HCT116 (cell line): Measurements from ENCODE around the gene PNLIP. TPM values are rescaled to one million over a fixed set of nuclear protein-coding genes. Genes with fewer than 3 reads are reported as not detected.

Experiments used
- ATAC-seq: fragments of 200-7000 bp; cut with Tn5 transposase; 2 replicates; pipeline ENCODE4 v1.9.1; 2020; ENCODE audit warnings: mild to moderate bottlenecking, moderate library complexity
- BruUV-seq: library from RNA; stranded (reverse); fragments of 400-500 nt; replicated peaks from 2 replicates; lab custom pipeline; 2021; lab: Mats Ljungman, UMichigan
- CTCF ChIA-PET: fragments of 300-600 bp; sonication (Branson Sonifier 250); formaldehyde crosslinking; loops from one replicate; lab custom pipeline; 2021; ENCODE audit warnings: antibody characterized with exemption; lab: Charles Lee
- POLR2A ChIA-PET: fragments of 300-600, 350-600 bp; sonication (Branson Sonifier 250); formaldehyde crosslinking; loops from one replicate; lab custom pipeline; 2021; ENCODE audit warnings: antibody characterized with exemption; lab: Charles Lee
- RAD21 ChIA-PET, 2 experiments: fragments of 300-600 bp; sonication (Branson Sonifier 250); formaldehyde crosslinking; loops; one replicate each; lab custom pipeline; 2023; ENCODE audit warnings: low total read pairs in 2 of 2; ENCODE audit not compliant: uncharacterized antibody in 2 of 2, unreplicated experiment in 2 of 2, low non-redundant PET in 1 of 2; lab: Charles Lee
- DNase-seq: peaks from one replicate; pipeline ENCODE4 v3.0.0-alpha.2; 2010; ENCODE audit warnings: low read depth, low spot score
- H2AFZ ChIP-seq: fragments of 200-600 bp; shearing (Covaris generic), sonication (generic); 2 replicates; pipeline ENCODE4 v1.6.1; 2017; ENCODE audit warnings: low read depth, mixed run types, mixed read lengths, antibody characterized with exemption, low read length; ENCODE audit not compliant: poor library complexity, severe bottlenecking
- H3K27ac ChIP-seq: 2 replicates; pipeline ENCODE4 v1.5.1; 2012; ENCODE audit warnings: low read depth, low read length
- H3K27me3 ChIP-seq: fragments of 200-600 bp; sonication (generic); 2 replicates; pipeline ENCODE4 v1.6.1; 2016; ENCODE audit warnings: mixed run types, low read length, mixed read lengths; ENCODE audit not compliant: insufficient read depth
- H3K36me3 ChIP-seq, 2 experiments: fragments of 200-500 bp in 1 of 2; fragments of 200-600 bp in 1 of 2; sonication (Bioruptor generic) in 1 of 2; sonication (generic) in 1 of 2; 2 replicates each; pipeline versions ENCODE4 v1.5.1 to v1.6.1; 2014 to 2016; ENCODE audit warnings: low read length in 2 of 2, inconsistent platforms in 1 of 2, mixed read lengths in 1 of 2, mixed run types in 1 of 2; ENCODE audit not compliant: insufficient read depth in 2 of 2, control insufficient read depth in 1 of 2
- H3K4me1 ChIP-seq, 2 experiments: fragments of 200-600 bp in 1 of 2; sonication (generic) in 1 of 2; 2 replicates each; pipeline versions ENCODE4 v1.5.1 to v1.6.1; 2012 to 2017; ENCODE audit warnings: low read length in 2 of 2, inconsistent platforms in 1 of 2, mild to moderate bottlenecking in 1 of 2, mixed read lengths in 1 of 2, mixed run types in 1 of 2, moderate library complexity in 1 of 2; ENCODE audit not compliant: insufficient read depth in 2 of 2, control insufficient read depth in 1 of 2
- H3K4me2 ChIP-seq: fragments of 200-600 bp; sonication (generic); 2 replicates; pipeline ENCODE4 v1.6.1; 2017; ENCODE audit warnings: mixed run types, low read length, mixed read lengths
- H3K4me3 ChIP-seq, 2 experiments: fragments of 200-600 bp in 1 of 2; sonication (generic) in 1 of 2; replicated peaks in 1 of 2; 2 replicates each; pipeline ENCODE4 v1.5.1; 2011 to 2016; ENCODE audit warnings: low read length in 2 of 2, control low read depth in 1 of 2, low read depth in 1 of 2, mild to moderate bottlenecking in 1 of 2, mixed read lengths in 1 of 2, mixed run types in 1 of 2
- H3K79me2 ChIP-seq: fragments of 200-600 bp; sonication (generic); 2 replicates; pipeline ENCODE4 v1.6.1; 2017; ENCODE audit warnings: mild to moderate bottlenecking, mixed run types, low read length, moderate library complexity, mixed read lengths; ENCODE audit not compliant: insufficient read depth
- H3K9ac ChIP-seq: fragments of 200-600 bp; sonication (generic); 2 replicates; pipeline ENCODE4 v1.6.1; 2016; ENCODE audit warnings: low read length, mixed read lengths
- H3K9me2 ChIP-seq: fragments of 200-600 bp; sonication (generic), shearing (Covaris generic); 2 replicates; pipeline ENCODE4 v1.6.1; 2017; ENCODE audit warnings: mixed run types, mild to moderate bottlenecking, moderate library complexity; ENCODE audit not compliant: insufficient read depth
- H3K9me3 ChIP-seq, 2 experiments: fragments of 200-500 bp in 1 of 2; fragments of 200-600 bp in 1 of 2; sonication (Bioruptor generic) in 1 of 2; sonication (generic) in 1 of 2; 2 replicates each; pipeline ENCODE4 v1.6.1; 2014 to 2017; ENCODE audit warnings: low read length in 2 of 2, mixed read lengths in 2 of 2, inconsistent platforms in 1 of 2, low read depth in 1 of 2, mild to moderate bottlenecking in 1 of 2, mixed run types in 1 of 2, moderate library complexity in 1 of 2; ENCODE audit not compliant: control insufficient read depth in 1 of 2, insufficient read depth in 1 of 2
- H4K20me1 ChIP-seq: fragments of 200-600 bp; sonication (generic), shearing (Covaris generic); 2 replicates; pipeline ENCODE4 v1.6.1; 2017; ENCODE audit warnings: mixed run types, mild to moderate bottlenecking, moderate library complexity; ENCODE audit not compliant: insufficient read depth
- CEBPB ChIP-seq: IDR thresholded peaks from 2 replicates; pipeline ENCODE4 v1.6.1; 2012; ENCODE audit warnings: low read depth
- CTCF ChIP-seq, 3 experiments: fragments of 200-600 bp in 1 of 3; sonication (generic) in 1 of 3; IDR thresholded peaks in 2 of 3; conservative IDR thresholded peaks in 1 of 3; 2 replicates each; pipeline ENCODE4 v1.5.1; 2012 to 2017; ENCODE audit warnings: low read depth in 2 of 3, low read length in 2 of 3, antibody characterized with exemption in 1 of 3, borderline replicate concordance in 1 of 3, control low read depth in 1 of 3, mild to moderate bottlenecking in 1 of 3, mixed read lengths in 1 of 3, mixed run types in 1 of 3, moderate library complexity in 1 of 3; ENCODE audit not compliant: insufficient read depth in 1 of 3
- EZH2 ChIP-seq: fragments of 200-600 bp; sonication (generic); IDR thresholded peaks from 2 replicates; pipeline ENCODE4 v1.6.1; 2017; ENCODE audit warnings: antibody characterized with exemption, mixed run types
- JUND ChIP-seq: IDR thresholded peaks from 2 replicates; pipeline ENCODE4 v1.6.1; 2012
- RAD21 ChIP-seq: IDR thresholded peaks from 2 replicates; pipeline ENCODE4 v1.6.1; 2012; ENCODE audit warnings: low read depth, mild to moderate bottlenecking
- SIN3A ChIP-seq: IDR thresholded peaks from 2 replicates; pipeline ENCODE4 v1.6.1; 2012; ENCODE audit warnings: low read depth
- YY1 ChIP-seq: IDR thresholded peaks from 2 replicates; pipeline ENCODE4 v1.6.1; 2011; ENCODE audit warnings: low read length, low read depth, moderate library complexity, mild to moderate bottlenecking; ENCODE audit not compliant: insufficient replicate concordance; ENCODE audit errors: extremely low read depth
- intact Hi-C: fragments of 100-400 bp; cut with micrococcal nuclease; formaldehyde crosslinking; loops from 2 replicates; pipeline ENCODE4 v1.10.0; 2022
- total RNA-seq: library from RNA; stranded (reverse); gene quantifications from one replicate; pipeline ENCODE4 v1.2.1, GENCODE V29; 2021; ENCODE audit not compliant: unreplicated experiment

PNLIP gene
- total RNA-seq, 1 experiment from 2014 or later = 1.3 TPM

DNA sequence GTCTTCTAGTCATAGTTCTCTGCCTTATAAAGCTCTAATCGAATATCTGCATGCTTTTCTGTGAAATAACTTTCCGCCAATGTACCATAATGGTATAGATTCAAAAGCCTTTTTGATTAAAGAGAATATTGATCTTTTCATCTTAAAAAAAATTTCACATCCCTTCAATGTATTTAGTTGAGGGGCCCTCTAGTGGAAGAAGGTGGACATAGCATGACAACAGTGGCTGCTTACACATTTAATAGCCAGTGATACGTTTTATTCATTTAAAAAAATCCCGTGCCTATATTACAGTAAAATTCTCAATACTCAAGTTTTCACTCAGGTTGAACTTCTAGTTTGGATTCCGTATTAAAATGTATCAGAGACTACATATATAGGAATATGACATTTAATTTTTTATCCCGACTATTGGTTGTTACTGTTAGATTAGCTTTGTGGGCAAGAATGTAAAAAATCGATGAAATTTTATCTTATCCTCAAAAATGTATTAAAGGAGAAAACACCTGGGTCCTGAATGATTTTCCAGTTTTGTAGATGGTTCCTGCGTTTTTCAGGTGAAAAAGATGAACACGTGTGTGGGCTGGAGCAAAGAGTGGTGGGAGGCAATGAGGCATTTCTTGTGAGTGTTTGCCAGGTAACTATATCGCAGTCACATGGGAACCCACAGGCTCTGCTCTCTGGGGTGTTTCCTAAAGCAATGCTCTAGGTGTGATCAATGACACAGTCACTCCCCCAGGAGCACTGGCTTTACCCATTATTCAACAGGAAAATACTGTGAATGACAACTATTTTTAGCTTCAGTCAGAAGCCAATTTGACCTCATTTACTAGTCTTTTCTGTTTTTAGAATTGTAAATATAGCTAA lies 24.1 kb upstream of the PNLIP start:
- H3K4me1 ChIP-seq = no peaks in the 10 kb centered on the region
- DNase-seq = peak; percentile 62
- TF ChIP-seq CEBPB (no peak), RAD21 (peak; percentile 67), CTCF (IDR thresholded peaks at IDR 0.05 in 2 of 3, conservative IDR thresholded peaks at IDR 0.05 in 1 of 3; ENCODE audit: borderline replicate concordance in 1 of 3, insufficient read depth in 1 of 3, low read depth in 2 of 3, low read length in 2 of 3) (peak; percentile 72 to 96 (median 84))
- H3K9me2 ChIP-seq = no peaks in the 10 kb centered on the region
- ChIA-PET CTCF (interaction anchor here (0.6 to 2.1 kb wide), 9 partner anchors 8 to 654 kb away, joined by 3 to 14 read pairs (median 3); no protein-coding TSS in a partner anchor), POLR2A (no interaction called here), RAD21 (no interaction called here)
- no peaks in the 10 kb centered on the region for H3K79me2 ChIP-seq
- no TSS peak for BruUV-seq
- peak overlapping the region; percentile 39 for H2AFZ ChIP-seq
- intact Hi-C loops = loop anchor here (2.0 to 5.0 kb wide), 2 partner anchors 49 to 77 kb away; no protein-coding TSS in a partner anchor
- no peak overlapping the region for H3K4me3 ChIP-seq
- H3K27ac ChIP-seq = no peak overlapping the region
- peak overlapping the region; percentile 16 for H3K4me2 ChIP-seq
- ATAC-seq = peak; percentile 84
- no peaks in the 10 kb centered on the region for H3K36me3 ChIP-seq
- no peak overlapping the region for H3K9ac ChIP-seq
- H4K20me1 ChIP-seq = no peaks in the 10 kb centered on the region
- H3K27me3 ChIP-seq = peaks cover 30% of the 10 kb centered on the region
- H3K9me3 ChIP-seq = no peaks in the 10 kb centered on the region

DNA sequence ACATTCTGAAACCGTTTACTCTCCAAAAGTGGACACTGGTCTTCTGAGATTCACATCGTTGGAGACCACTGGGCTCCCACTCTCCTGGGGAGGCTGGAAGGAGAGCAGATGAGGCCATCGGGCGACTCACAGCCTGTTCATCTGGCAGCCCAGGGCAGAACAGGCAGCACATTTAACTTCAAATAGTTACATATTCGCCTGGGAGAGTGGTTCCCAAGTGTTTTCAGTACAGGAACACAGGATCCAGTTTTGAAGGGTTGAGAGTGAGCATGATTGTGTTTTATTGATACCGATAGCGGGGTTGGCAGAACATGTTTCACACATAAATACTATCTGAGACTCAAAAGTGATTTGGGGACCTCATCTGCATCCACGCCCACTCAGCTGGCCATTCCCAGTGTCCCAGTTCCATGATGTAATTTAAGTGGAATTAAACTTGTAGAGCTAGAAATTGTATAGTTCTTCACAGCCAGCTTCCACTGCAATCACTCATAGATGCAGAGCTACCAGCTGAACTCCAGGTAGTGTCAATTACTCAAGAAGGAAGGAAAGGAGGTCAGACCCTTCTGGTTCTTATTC lies 22.8 kb upstream of the PNLIP start:
- intact Hi-C loops = loop anchor here (5.0 kb wide), 1 partner anchor 51 kb away; no protein-coding TSS in a partner anchor
- Histone ChIP-seq H4K20me1 (no peaks in the 10 kb centered on the region), H3K27me3 (peaks cover 30% of the 10 kb centered on the region), H3K4me2 (no peak overlapping the region), H3K9me3 (no peaks in the 10 kb centered on the region), H3K4me3 (no peak overlapping the region), H3K36me3 (no peaks in the 10 kb centered on the region), H3K79me2 (no peaks in the 10 kb centered on the region), H3K4me1 (no peaks in the 10 kb centered on the region), H2AFZ (no peak overlapping the region), H3K9me2 (no peaks in the 10 kb centered on the region), H3K9ac (no peak overlapping the region), H3K27ac (no peak overlapping the region)
- CTCF ChIA-PET = interaction anchor here (1.2 to 2.1 kb wide), 7 partner anchors 10 to 652 kb away, joined by 3 to 14 read pairs (median 7); no protein-coding TSS in a partner anchor
- no peak for DNase-seq
- TF ChIP-seq JUND (no peak), SIN3A (no peak), EZH2 (0 out of 2 replicates have a peak, but pooled peaks have one; percentile 79), YY1 (no peak), RAD21 (no peak)
- RAD21 ChIA-PET = no interaction called here
- POLR2A ChIA-PET = no interaction called here
- no TSS peak for BruUV-seq
- no peak for ATAC-seq
